IMR-90 (cell line): ENCODE data around the gene PCCA. TPM values are rescaled to one million over a fixed set of nuclear protein-coding genes. Genes with fewer than 3 reads are reported as not detected.

Experiments used
- ATAC-seq: fragments of 200-7000 bp; cut with Tn5 transposase; 2 replicates; pipeline ENCODE4 v1.9.1; 2020; ENCODE audit warnings: low read depth, mild to moderate bottlenecking, moderate library complexity
- BruUV-seq: library from RNA; stranded (reverse); fragments of 400-500 nt; replicated peaks from 2 replicates; lab custom pipeline; 2021; lab: Mats Ljungman, UMichigan
- CTCF ChIA-PET: fragments of 300-600 bp; formaldehyde crosslinking; extraction: SDS; loops from one replicate; lab custom pipeline; 2021; ENCODE audit warnings: antibody characterized with exemption; lab: Yijun Ruan, JAX
- POLR2A ChIA-PET: fragments of 300-600 bp; sonication (Branson Sonifier 250); formaldehyde crosslinking; loops from one replicate; lab custom pipeline; 2022; ENCODE audit warnings: antibody characterized with exemption; ENCODE audit not compliant: unreplicated experiment; lab: Charles Lee
- DNase-seq: peaks from one replicate; pipeline ENCODE4 v3.0.0; 2013
- H2AFZ ChIP-seq: replicated peaks from 2 replicates; pipeline ENCODE3; 2013; ENCODE audit warnings: low read length, mild to moderate bottlenecking; ENCODE audit not compliant: poor library complexity
- H2AK5ac ChIP-seq: 2 replicates; pipeline ENCODE4 v1.6.1; 2013; ENCODE audit warnings: low read depth, low read length, inconsistent platforms
- H2AK9ac ChIP-seq: replicated peaks from 2 replicates; pipeline ENCODE3; 2013; ENCODE audit warnings: mild to moderate bottlenecking, low read depth, low read length, moderate library complexity; ENCODE audit not compliant: poor library complexity
- H2BK120ac ChIP-seq: 2 replicates; pipeline ENCODE4 v1.6.1; 2013; ENCODE audit warnings: low read depth, low read length, inconsistent platforms
- H2BK15ac ChIP-seq: 3 replicates; pipeline ENCODE4 v1.6.1; 2013; ENCODE audit warnings: low read depth, low read length, inconsistent platforms
- H2BK20ac ChIP-seq: 2 replicates; pipeline ENCODE4 v1.6.1; 2013; ENCODE audit warnings: low read depth, mild to moderate bottlenecking, inconsistent platforms, low read length, moderate library complexity
- H2BK5ac ChIP-seq: 2 replicates; pipeline ENCODE4 v1.6.1; 2013; ENCODE audit warnings: mild to moderate bottlenecking, low read depth, low read length, inconsistent platforms; ENCODE audit not compliant: poor library complexity, severe bottlenecking
- H3K14ac ChIP-seq: replicated peaks from 2 replicates; pipeline ENCODE4 v1.6.1; 2013; ENCODE audit warnings: low read depth, low read length, inconsistent platforms
- H3K18ac ChIP-seq: 2 replicates; pipeline ENCODE4 v1.6.1; 2013; ENCODE audit warnings: low read depth, low read length, control low read depth
- H3K23ac ChIP-seq: 2 replicates; pipeline ENCODE4 v1.6.1; 2013; ENCODE audit warnings: low read depth, low read length, inconsistent platforms
- H3K27ac ChIP-seq: 2 replicates; pipeline ENCODE4 v1.5.1; 2013; ENCODE audit warnings: mild to moderate bottlenecking, control low read depth, low read length; ENCODE audit not compliant: insufficient read depth
- H3K27me3 ChIP-seq: 2 replicates; pipeline ENCODE4 v1.6.1; 2013; ENCODE audit warnings: low read length; ENCODE audit not compliant: control insufficient read depth, insufficient read depth
- H3K36me3 ChIP-seq: 2 replicates; pipeline ENCODE4 v1.6.1; 2013; ENCODE audit warnings: low read length, mixed read lengths; ENCODE audit not compliant: control insufficient read depth, insufficient read depth
- H3K4ac ChIP-seq: 2 replicates; pipeline ENCODE4 v1.6.1; 2013; ENCODE audit warnings: low read depth, low read length, inconsistent platforms
- H3K4me1 ChIP-seq: 2 replicates; pipeline ENCODE4 v1.6.1; 2013; ENCODE audit warnings: low read length, mixed read lengths; ENCODE audit not compliant: control insufficient read depth, insufficient read depth
- H3K4me2 ChIP-seq: 2 replicates; pipeline ENCODE4 v1.6.1; 2013; ENCODE audit warnings: low read depth, mild to moderate bottlenecking, control low read depth, low read length, moderate library complexity
- H3K4me3 ChIP-seq: 2 replicates; pipeline ENCODE4 v1.5.1; 2013; ENCODE audit warnings: low read depth, mild to moderate bottlenecking, control low read depth, low read length, moderate library complexity; ENCODE audit not compliant: insufficient read depth
- H3K56ac ChIP-seq: 2 replicates; pipeline ENCODE4 v1.6.1; 2013; ENCODE audit warnings: low read length, inconsistent platforms; ENCODE audit not compliant: insufficient read depth; ENCODE audit errors: extremely low read depth
- H3K79me1 ChIP-seq, 2 experiments: 2 replicates each; pipeline ENCODE4 v1.6.1; 2013; ENCODE audit warnings: low read length in 2 of 2, inconsistent platforms in 1 of 2, low read depth in 1 of 2
- H3K9ac ChIP-seq: 2 replicates; pipeline ENCODE4 v1.6.1; 2013; ENCODE audit warnings: low read depth, low read length, control low read depth
- H3K9me1 ChIP-seq: 2 replicates; pipeline ENCODE4 v1.6.1; 2013; ENCODE audit warnings: low read length, inconsistent platforms; ENCODE audit not compliant: insufficient read depth
- H3K9me3 ChIP-seq: 2 replicates; pipeline ENCODE4 v1.6.1; 2013; ENCODE audit warnings: low read length; ENCODE audit not compliant: control insufficient read depth, insufficient read depth
- H4K20me1 ChIP-seq: 2 replicates; pipeline ENCODE4 v1.6.1; 2013; ENCODE audit warnings: low read length, inconsistent platforms; ENCODE audit not compliant: insufficient read depth
- H4K5ac ChIP-seq: 2 replicates; pipeline ENCODE4 v1.6.1; 2013; ENCODE audit warnings: mild to moderate bottlenecking, low read depth, low read length, control low read depth
- H4K8ac ChIP-seq, 2 experiments: 2 replicates each; pipeline ENCODE4 v1.6.1; 2013; ENCODE audit warnings: low read depth in 2 of 2, low read length in 2 of 2, control low read depth in 1 of 2, inconsistent platforms in 1 of 2
- H4K91ac ChIP-seq: 2 replicates; pipeline ENCODE4 v1.6.1; 2013; ENCODE audit warnings: low read depth, low read length, inconsistent platforms; ENCODE audit not compliant: insufficient read depth
- BHLHE40 ChIP-seq: fragments of 150-350 bp; IDR thresholded peaks from 2 replicates; pipeline ENCODE4 v1.6.1; 2016; ENCODE audit warnings: mild to moderate bottlenecking, low read depth, low read length
- CEBPB ChIP-seq: IDR thresholded peaks from 2 replicates; pipeline ENCODE4 v1.6.1; 2012; ENCODE audit warnings: low read depth, low read length, improper control_type of control experiment
- CHD1 ChIP-seq: IDR thresholded peaks from 2 replicates; pipeline ENCODE4 v1.6.1; 2012; ENCODE audit warnings: low read depth, low read length, improper control_type of control experiment
- FOS ChIP-seq: fragments of 150-350 bp; IDR thresholded peaks from 2 replicates; pipeline ENCODE4 v1.6.1; 2016; ENCODE audit warnings: low read depth, low read length
- NFE2L2 ChIP-seq: fragments of 150-350 bp; IDR thresholded peaks from 2 replicates; pipeline ENCODE4 v1.6.1; 2016; ENCODE audit warnings: low read depth, mild to moderate bottlenecking, low read length
- POLR2A ChIP-seq: IDR thresholded peaks from 2 replicates; pipeline ENCODE4 v1.6.1; 2012; ENCODE audit warnings: mild to moderate bottlenecking, low read depth, low read length
- RCOR1 ChIP-seq: IDR thresholded peaks from 2 replicates; pipeline ENCODE4 v1.6.1; 2012; ENCODE audit warnings: mild to moderate bottlenecking, low read length, improper control_type of control experiment; ENCODE audit not compliant: insufficient replicate concordance
- SMC3 ChIP-seq: fragments of 150-350 bp; IDR thresholded peaks from 2 replicates; pipeline ENCODE4 v1.6.1; 2016; ENCODE audit warnings: low read depth, mild to moderate bottlenecking, antibody characterized with exemption, low read length, moderate library complexity
- WGBS, 2 experiments: methylation state at CpG; one replicate each; pipeline versions ENCODE4 v1.1.5 to v1.1.7; 2013; ENCODE audit warnings: missing lambda C conversion rate in 2 of 2; ENCODE audit not compliant: insufficient read length in 1 of 2; ENCODE audit errors: extremely low coverage in 2 of 2; 5-methylcytosine and 5-hydroxymethylcytosine counted together
- dilution Hi-C: fragments of 300-500 bp; cut with HindIII; formaldehyde crosslinking; loops from one replicate; pipeline ENCODE4 v1.14.3; 2018; ENCODE audit warnings: low sequenced_read_pairs; ENCODE audit not compliant: unreplicated experiment
- in situ Hi-C: fragments of 300-500 bp; cut with MboI; formaldehyde crosslinking; loops from 3 replicates; pipeline ENCODE4 v1.14.3; 2019; ENCODE audit warnings: low sequenced_read_pairs, inconsistent platforms, mixed read lengths
- intact Hi-C: fragments of 100-400 bp; cut with micrococcal nuclease; formaldehyde crosslinking; loops from 2 replicates; pipeline ENCODE4 v1.10.0; 2022
- polyA plus RNA-seq, 3 experiments: library from polyadenylated mRNA; depleted of rRNA; stranded (reverse); fragments of >200 nt; gene quantifications; 2 replicates each; pipeline ENCODE4 v1.2.3, GENCODE V29; 2012; ENCODE audit warnings: low replicate concordance in 1 of 3
- total RNA-seq: library from RNA; depleted of rRNA; stranded (reverse); fragments of >200 nt; gene quantifications from 2 replicates; pipeline ENCODE4 v1.2.3, GENCODE V29; 2012
- TF ChIP-seq, protein P1 (sequence below): conservative IDR thresholded peaks from 2 replicates; pipeline ENCODE4 v1.5.1; 2012; ENCODE audit warnings: mild to moderate bottlenecking, low read depth, low read length, improper control_type of control experiment

Gene PCCA
- total and polyA plus RNA-seq, 2 of the 4 experiments (the other 2 are of a cell fraction) = 7.6 to 24.0 TPM

DNA sequence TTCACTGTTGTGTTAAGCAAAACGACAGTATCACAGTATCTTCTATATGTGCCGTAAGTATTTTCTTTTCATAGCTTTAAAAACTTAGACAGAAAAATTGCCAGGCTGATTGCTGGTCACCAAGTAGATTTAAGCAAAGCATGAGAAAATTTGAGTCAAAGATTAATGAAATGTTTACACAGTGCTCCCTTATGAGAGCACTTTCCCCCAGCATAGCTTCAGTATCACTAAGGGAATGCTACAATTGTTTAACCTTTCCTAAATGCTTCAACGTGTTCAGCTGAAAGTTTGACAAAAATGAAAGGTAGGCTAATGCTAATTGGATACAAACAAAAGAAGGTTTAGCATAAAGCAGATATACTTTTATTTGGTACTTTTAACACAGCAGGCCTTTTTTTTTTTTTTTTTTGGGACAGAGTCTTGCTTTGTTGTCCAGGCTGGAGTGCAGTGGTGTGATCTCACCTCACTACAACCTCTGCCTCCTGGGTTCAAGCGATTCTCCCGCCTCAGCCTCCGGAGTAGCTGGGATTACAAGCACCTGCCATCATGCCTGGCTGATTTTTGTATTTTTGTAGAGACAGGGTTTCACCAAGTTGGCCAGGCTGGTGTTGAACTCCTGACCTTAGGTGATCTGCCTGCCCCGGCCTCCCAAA, 23.4 kb downstream of the PCCA start:
- peaks cover 0 to 14% of the 10 kb centered on the region in 2 experiments; a peak in 3 of 4 replicates for H3K79me1 ChIP-seq
- TF ChIP-seq, protein P1, sequence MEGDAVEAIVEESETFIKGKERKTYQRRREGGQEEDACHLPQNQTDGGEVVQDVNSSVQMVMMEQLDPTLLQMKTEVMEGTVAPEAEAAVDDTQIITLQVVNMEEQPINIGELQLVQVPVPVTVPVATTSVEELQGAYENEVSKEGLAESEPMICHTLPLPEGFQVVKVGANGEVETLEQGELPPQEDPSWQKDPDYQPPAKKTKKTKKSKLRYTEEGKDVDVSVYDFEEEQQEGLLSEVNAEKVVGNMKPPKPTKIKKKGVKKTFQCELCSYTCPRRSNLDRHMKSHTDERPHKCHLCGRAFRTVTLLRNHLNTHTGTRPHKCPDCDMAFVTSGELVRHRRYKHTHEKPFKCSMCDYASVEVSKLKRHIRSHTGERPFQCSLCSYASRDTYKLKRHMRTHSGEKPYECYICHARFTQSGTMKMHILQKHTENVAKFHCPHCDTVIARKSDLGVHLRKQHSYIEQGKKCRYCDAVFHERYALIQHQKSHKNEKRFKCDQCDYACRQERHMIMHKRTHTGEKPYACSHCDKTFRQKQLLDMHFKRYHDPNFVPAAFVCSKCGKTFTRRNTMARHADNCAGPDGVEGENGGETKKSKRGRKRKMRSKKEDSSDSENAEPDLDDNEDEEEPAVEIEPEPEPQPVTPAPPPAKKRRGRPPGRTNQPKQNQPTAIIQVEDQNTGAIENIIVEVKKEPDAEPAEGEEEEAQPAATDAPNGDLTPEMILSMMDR = no peak
- TF ChIP-seq RCOR1 (no peak), FOS (no peak), CHD1 (no peak), NFE2L2 (no peak), CEBPB (no peak), SMC3 (no peak), BHLHE40 (no peak), POLR2A (no peak)
- DNase-seq (no peak), ATAC-seq (no peak)
- no peak overlapping the region for H3K9ac ChIP-seq
- H3K27me3 ChIP-seq = no peaks in the 10 kb centered on the region
- no peak overlapping the region for H3K4ac ChIP-seq
- peaks cover under 1% of the 10 kb centered on the region; the same call in 1 of the 2 replicates for H3K9me1 ChIP-seq
- no peak overlapping the region for H3K56ac ChIP-seq
- in situ Hi-C loops (no loop called here), dilution Hi-C loops (no loop called here), intact Hi-C loops (no loop called here)
- H4K20me1 ChIP-seq = 0 out of 2 replicates have a peak, but pooled peaks cover 4% of the 10 kb centered on the region
- H2AK9ac ChIP-seq = no peak overlapping the region
- no peak overlapping the region for H4K5ac ChIP-seq
- no peak overlapping the region for H2BK15ac ChIP-seq
- no peaks in the 10 kb centered on the region for H3K9me3 ChIP-seq
- ChIA-PET CTCF (interaction anchor here (0.6 kb wide), 1 partner anchor 1381 kb away, joined by 3 read pairs; no protein-coding TSS in a partner anchor), POLR2A (no interaction called here)
- H3K4me1 ChIP-seq = no peaks in the 10 kb centered on the region
- no peak overlapping the region for H2BK20ac ChIP-seq
- H4K8ac ChIP-seq = no peak overlapping the region
- H4K91ac ChIP-seq = no peak overlapping the region
- no peak overlapping the region for H3K23ac ChIP-seq
- no peak overlapping the region for H3K4me3 ChIP-seq
- H3K18ac ChIP-seq = no peak overlapping the region
- no peak overlapping the region for H3K4me2 ChIP-seq
- no peak overlapping the region for H3K27ac ChIP-seq
- peaks cover 4% of the 10 kb centered on the region; the same call in 1 of the 2 replicates for H3K36me3 ChIP-seq
- WGBS, 2 experiments = no CpG with 5 or more reads among the region's 7 CpGs
- no peak overlapping the region for H2AK5ac ChIP-seq
- no peak overlapping the region for H2BK120ac ChIP-seq
- BruUV-seq = no TSS peak
- no peak overlapping the region for H3K14ac ChIP-seq
- H2AFZ ChIP-seq = no peak overlapping the region
- H2BK5ac ChIP-seq = no peak overlapping the region
